Stimulated activated effector memory CD8-positive, alpha-beta T cell treated with anti-CD3 and anti-CD28 coated beads, Interleukin-12 subunit alpha, Interleukin-12 subunit beta, amount 100 ng/mL, for 72 hours (primary cell): ENCODE results near the gene TSPAN17.

ENCODE experiments used
- ATAC-seq: fragments of 150-1000 bp; cut with Tn5 transposase; 2 replicates; pipeline ENCODE4 v1.10.0; 2021
- DNase-seq, 2 donors: peaks; one replicate each; pipeline ENCODE4 v3.0.0; 2021 to 2022; ENCODE audit warnings: low spot score in 2 of 2
- H3K27ac Mint-ChIP-seq: one replicate; pipeline ENCODE4 v1.8.0; 2022; ENCODE audit warnings: mild to moderate bottlenecking, mixed read lengths
- H3K36me3 Mint-ChIP-seq: one replicate; pipeline ENCODE4 v1.8.0; 2022; ENCODE audit warnings: mild to moderate bottlenecking, mixed read lengths
- H3K4me1 Mint-ChIP-seq: one replicate; pipeline ENCODE4 v1.8.0; 2022; ENCODE audit warnings: mixed read lengths
- H3K4me3 Mint-ChIP-seq: one replicate; pipeline ENCODE4 v1.8.0; 2022; ENCODE audit warnings: mild to moderate bottlenecking, mixed read lengths
- H3K9me3 Mint-ChIP-seq: one replicate; pipeline ENCODE4 v1.8.0; 2022; ENCODE audit warnings: mixed read lengths

The TSPAN17 gene

GRCh38 chr5:176614805-176615478 lies 32.3 kb upstream of the TSPAN17 start:
- Mint-ChIP-seq H3K4me3 (no peak overlapping the region), H3K36me3 (peaks cover 7% of the 10 kb centered on the region), H3K4me1 (peaks cover 14% of the 10 kb centered on the region), H3K27ac (no peak overlapping the region), H3K9me3 (no peaks in the 10 kb centered on the region)
- no peak for DNase-seq
- no peak for ATAC-seq

GRCh38 chr5:176616511-176616910 lies 30.8 kb upstream of the TSPAN17 start:
- Mint-ChIP-seq H3K36me3 (peaks cover 5% of the 10 kb centered on the region), H3K27ac (no peak overlapping the region)

DNA sequence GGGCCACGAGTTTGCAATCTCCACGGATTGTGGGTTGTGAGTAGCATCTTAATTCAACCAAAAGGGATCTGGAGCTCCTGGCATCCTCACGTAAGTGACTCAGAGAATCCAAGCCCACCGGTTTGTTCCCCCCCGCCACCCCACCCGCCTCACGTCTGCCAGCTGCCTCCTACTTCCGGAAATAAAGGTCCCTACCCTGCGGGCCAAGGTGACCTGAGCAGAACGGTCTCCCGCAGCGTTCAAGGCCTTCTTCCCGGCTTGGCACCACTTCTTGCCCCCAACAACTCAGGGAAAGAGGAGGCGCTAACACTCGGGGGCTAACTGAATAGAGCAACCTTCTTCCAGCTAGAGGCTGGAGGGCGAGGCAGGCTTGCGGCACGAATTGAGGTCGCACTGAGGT lies 28.5 kb upstream of the TSPAN17 start:
- peaks cover 13% of the 10 kb centered on the region for H3K4me1 Mint-ChIP-seq
- no peak for ATAC-seq
- no peaks in the 10 kb centered on the region for H3K36me3 Mint-ChIP-seq
- no peak for DNase-seq
- H3K4me3 Mint-ChIP-seq, result peak overlapping the region; percentile 71
- H3K27ac Mint-ChIP-seq, result no peak overlapping the region
- H3K9me3 Mint-ChIP-seq, result no peaks in the 10 kb centered on the region

More at GRCh38 chr5:176616511-176616910, 30.8 kb upstream of the TSPAN17 start:
- ATAC-seq, result no peak
- DNase-seq, result no peak
- Mint-ChIP-seq H3K9me3 (no peaks in the 10 kb centered on the region), H3K4me3 (no peak overlapping the region), H3K4me1 (peaks cover 21% of the 10 kb centered on the region)

DNA sequence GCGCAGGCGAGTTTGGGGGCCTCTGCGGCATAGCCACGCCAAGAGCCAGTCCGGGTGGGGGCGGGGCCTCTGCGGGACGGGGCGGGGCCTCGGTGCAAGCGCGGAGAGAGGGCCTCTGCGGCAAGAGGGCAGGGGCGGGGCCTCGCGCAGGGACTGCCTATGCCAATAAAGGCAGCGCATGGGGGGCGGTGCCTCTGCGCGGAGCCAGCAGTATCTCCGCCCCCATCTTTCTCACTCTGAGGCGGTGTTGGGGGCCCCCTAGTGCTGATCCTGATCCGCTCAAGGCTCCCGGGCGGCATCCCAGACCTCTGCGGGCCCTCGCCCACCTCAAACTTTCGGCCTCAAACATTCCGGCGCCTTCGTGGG lies 28.1 kb upstream of the TSPAN17 start:
- H3K4me3 Mint-ChIP-seq, result peak overlapping the region; percentile 71
- DNase-seq (peak; percentile 62 to 85), ATAC-seq (peak; percentile 94)
- no peak overlapping the region for H3K27ac Mint-ChIP-seq
- no peaks in the 10 kb centered on the region for H3K36me3 Mint-ChIP-seq
- H3K4me1 Mint-ChIP-seq, result peaks cover 13% of the 10 kb centered on the region
- H3K9me3 Mint-ChIP-seq, result no peaks in the 10 kb centered on the region

DNA sequence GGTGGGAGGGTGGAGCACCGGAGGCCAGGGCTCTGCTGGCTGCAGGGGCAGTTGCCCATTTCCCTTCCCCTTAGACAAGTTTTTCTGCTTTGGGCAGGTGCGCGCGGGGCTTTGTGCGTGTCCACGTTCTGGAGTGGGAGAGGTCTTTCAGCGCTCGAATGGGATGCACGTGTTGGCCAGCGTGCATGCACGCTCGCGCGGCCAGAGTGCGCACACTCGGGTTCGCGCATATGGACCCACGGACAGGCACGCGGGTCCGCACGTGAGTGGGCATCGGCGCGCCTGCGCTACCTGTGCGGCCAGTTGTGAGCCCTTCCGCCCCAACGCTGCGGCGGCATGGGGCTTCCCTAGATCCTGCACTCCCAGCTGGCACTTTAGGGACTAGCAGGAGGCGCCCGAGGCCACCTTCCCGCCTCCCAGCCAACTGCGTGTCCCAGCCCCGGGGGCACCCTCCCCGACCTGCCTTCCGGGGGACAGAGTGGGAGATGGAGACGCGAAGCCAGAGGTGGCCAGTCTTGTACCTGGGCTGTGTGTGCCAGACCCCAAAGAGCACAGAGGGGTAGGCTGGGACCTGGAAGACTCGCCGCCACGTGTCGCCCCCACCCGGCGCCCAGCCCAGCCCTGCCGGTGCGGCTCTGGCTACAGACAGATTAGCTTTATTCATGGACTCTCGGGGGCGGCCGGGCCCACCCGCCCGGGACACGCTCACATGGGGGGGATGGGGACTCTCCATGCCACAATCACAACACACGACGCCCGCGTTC lies 27.5 kb upstream of the TSPAN17 start:
- Mint-ChIP-seq H3K4me1 (peaks cover 13% of the 10 kb centered on the region), H3K4me3 (peak overlapping the region; percentile 71), H3K27ac (peak overlapping the region; percentile 26), H3K9me3 (no peaks in the 10 kb centered on the region), H3K36me3 (no peaks in the 10 kb centered on the region)
- no peak for ATAC-seq
- no peak for DNase-seq

DNA sequence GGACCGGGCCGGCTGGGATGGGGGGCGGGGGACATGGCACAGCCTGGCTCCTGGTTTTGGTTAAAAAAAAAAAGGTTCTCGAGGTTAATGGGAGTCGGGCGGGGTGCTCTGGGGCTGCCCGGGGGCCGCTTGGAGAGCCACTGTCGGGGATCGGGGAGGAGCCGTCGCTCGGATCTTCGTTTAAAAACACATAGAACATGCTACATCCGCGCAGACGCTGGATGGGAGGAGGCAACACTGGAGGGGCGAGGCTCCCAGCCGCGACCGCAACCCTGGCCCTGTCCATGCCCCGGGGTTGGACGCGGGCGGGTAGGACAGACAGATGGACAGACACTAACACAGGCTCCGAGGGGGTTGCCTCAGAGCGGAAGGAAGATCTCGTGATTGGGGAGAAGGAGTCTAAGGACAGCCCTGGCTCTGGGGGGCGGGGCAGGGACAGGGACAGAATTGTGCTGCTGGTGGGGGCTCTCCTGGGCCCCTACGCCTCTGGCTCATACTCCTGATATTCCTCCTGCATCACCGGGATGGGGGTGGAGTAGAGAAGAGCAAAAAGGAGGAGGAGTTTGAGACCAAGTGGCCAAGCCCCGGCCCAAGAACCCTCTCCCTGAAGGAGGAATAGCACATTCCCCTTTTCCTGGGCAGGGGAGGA lies 26.8 kb upstream of the TSPAN17 start:
- ATAC-seq, result no peak
- DNase-seq, result no peak

DNA sequence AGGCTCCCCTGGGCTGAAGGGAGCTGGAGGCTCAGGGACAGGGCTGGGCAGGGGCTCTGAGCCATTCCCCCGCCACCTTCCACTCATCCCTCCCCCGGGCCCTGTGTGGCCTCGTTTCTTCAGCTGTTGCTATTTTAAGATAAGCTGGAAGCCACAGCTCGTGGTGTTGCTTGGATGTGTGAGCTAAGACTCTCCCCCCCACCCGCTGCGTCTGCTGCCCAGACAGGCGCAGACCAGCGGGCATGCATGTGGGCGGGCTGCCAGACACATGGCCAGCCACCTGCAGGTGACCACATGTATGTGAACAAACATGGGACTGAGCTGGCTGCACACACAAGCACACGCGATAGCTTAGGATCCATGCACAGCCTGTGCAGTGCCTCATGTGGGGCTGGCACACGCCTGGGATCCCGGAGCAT lies 25.6 kb upstream of the TSPAN17 start:
- H3K36me3 Mint-ChIP-seq, result no peaks in the 10 kb centered on the region
- ATAC-seq (no peak), DNase-seq (no peak)
- H3K27ac Mint-ChIP-seq, result no peak overlapping the region
- H3K4me1 Mint-ChIP-seq, result peaks cover 13% of the 10 kb centered on the region
- H3K9me3 Mint-ChIP-seq, result no peaks in the 10 kb centered on the region
- H3K4me3 Mint-ChIP-seq, result no peak overlapping the region

More for the DNA sequence above, 26.8 kb upstream of the TSPAN17 start:
- Mint-ChIP-seq H3K36me3 (no peaks in the 10 kb centered on the region), H3K4me3 (peak overlapping the region; percentile 71), H3K27ac (peak overlapping the region; percentile 26), H3K9me3 (no peaks in the 10 kb centered on the region), H3K4me1 (peaks cover 13% of the 10 kb centered on the region)

DNA sequence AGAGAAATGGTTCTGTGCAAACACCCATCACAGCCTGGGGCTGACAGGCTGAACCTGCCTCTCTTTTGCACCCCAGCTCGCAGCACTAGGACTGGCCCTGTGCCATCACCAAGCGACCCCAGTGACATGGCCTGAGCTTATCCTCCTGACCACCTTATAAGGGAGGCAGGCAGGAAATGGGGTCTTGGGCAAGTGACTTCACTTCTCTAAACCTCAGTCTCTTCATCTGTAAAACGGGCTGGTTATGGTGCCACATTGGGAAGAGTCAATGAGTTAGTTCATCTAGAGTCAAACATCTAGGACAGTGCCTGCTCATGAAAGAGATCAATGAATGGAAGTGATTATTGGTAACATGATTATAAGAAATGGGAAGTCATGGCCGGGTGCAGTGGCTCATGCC lies 23.1 kb upstream of the TSPAN17 start:
- no peak for ATAC-seq
- no peaks in the 10 kb centered on the region for H3K36me3 Mint-ChIP-seq
- no peaks in the 10 kb centered on the region for H3K9me3 Mint-ChIP-seq
- no peak for DNase-seq
- H3K27ac Mint-ChIP-seq, result no peak overlapping the region
- peaks cover 22% of the 10 kb centered on the region for H3K4me1 Mint-ChIP-seq
- H3K4me3 Mint-ChIP-seq, result no peak overlapping the region

GRCh38 chr5:176624938-176625337 lies 22.3 kb upstream of the TSPAN17 start:
- DNase-seq (no peak), ATAC-seq (no peak)
- Mint-ChIP-seq H3K36me3 (no peaks in the 10 kb centered on the region), H3K4me1 (peaks cover 22% of the 10 kb centered on the region), H3K27ac (no peak overlapping the region), H3K4me3 (no peak overlapping the region), H3K9me3 (no peaks in the 10 kb centered on the region)

DNA sequence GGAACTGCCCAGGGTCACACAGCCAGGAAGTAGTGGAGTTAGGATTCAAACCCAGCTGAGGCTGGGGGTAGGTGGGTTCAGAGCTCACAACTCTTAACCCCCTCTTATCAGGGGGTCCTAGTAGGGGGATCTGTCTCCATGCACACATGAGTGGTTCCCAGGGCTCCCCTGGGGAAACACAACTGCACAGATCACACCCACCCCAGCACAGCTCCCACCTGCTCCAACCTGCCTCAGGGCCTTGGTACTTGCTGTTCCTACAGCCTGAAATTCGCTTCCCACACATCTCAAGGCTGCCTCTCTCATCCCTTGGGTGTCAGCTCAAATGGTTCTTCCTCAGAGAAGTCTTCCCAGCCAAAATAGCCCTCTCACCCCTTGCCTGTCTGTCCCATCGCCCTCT lies 21.8 kb upstream of the TSPAN17 start:
- Mint-ChIP-seq H3K4me1 (peaks cover 17% of the 10 kb centered on the region), H3K36me3 (no peaks in the 10 kb centered on the region), H3K27ac (no peak overlapping the region), H3K4me3 (no peak overlapping the region), H3K9me3 (no peaks in the 10 kb centered on the region)
- ATAC-seq (no peak), DNase-seq (no peak)

DNA sequence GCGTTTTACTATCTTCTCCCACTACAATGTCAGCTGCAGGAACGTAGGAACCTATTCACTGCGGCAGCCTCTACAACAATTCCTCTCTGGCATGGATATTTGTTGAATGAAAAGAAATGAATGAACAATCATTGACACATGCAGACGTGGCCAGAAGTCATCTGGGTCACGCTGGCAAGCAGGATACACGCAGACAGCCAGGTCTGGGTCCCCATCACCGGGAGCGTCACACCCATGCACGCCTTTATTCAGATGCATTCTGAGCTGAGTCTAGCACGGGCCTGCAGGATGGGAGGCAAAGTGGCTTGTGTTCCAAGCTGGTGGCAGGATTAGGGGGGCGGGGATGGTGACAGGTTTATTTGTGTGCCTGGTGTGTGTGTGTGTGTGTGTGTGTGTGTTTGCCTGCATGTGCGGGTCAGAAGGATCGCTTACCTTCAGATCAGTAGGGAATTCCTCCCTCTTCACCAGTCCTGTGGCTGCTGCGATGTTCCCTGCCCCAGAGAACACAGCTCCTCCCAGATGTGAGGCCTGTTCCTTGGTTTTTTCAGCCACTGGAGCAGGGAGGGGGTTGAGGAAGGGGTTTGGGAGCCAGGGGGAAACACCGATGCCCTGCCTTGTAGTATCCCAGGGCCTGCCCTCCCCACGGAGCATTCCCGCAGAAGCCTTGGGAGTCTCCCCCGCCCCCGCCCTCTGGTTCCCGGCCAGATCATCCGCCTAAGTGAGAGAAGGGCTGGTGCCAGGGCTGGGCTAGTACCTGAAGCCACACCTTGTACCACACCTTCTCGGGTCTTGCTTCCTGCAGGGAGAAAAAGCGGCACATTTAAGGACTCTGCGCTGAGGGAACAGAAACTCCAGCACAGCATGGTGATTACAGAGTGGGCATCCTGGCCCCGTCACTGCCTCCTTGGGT lies 21.1 kb upstream of the TSPAN17 start:
- ATAC-seq (no peak), DNase-seq (no peak)
- H3K4me1 Mint-ChIP-seq, result peaks cover 16% of the 10 kb centered on the region
- no peak overlapping the region for H3K4me3 Mint-ChIP-seq
- H3K9me3 Mint-ChIP-seq, result no peaks in the 10 kb centered on the region
- no peak overlapping the region for H3K27ac Mint-ChIP-seq
- H3K36me3 Mint-ChIP-seq, result no peaks in the 10 kb centered on the region

DNA sequence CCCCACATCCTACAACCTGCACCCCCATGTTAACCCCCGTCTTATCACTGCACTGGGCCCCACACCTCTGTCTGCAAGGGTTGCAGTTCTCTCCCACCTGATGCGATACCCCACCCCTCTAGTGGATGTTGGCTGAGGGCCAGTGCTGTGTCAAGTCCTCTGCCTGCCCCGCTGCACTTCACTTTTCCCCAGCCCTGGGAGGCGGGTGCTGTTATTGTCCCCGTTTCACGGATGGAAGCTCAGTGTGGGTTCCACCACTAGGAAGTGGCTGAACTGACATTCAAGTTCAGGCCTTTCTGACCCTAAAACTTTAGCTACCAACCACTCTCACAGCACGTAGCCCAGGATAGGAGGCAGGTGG lies 20.4 kb upstream of the TSPAN17 start:
- Mint-ChIP-seq H3K9me3 (no peaks in the 10 kb centered on the region), H3K4me1 (peaks cover 16% of the 10 kb centered on the region), H3K36me3 (no peaks in the 10 kb centered on the region), H3K27ac (no peak overlapping the region), H3K4me3 (no peak overlapping the region)
- no peak for ATAC-seq
- no peak for DNase-seq

GRCh38 chr5:176627582-176627981 lies 19.7 kb upstream of the TSPAN17 start:
- no peak for ATAC-seq
- peaks cover 16% of the 10 kb centered on the region for H3K4me1 Mint-ChIP-seq
- H3K27ac Mint-ChIP-seq, result no peak overlapping the region
- H3K36me3 Mint-ChIP-seq, result no peaks in the 10 kb centered on the region
- H3K4me3 Mint-ChIP-seq, result no peak overlapping the region
- DNase-seq, result no peak
- no peaks in the 10 kb centered on the region for H3K9me3 Mint-ChIP-seq

- H3K9me3 Mint-ChIP-seq, result no peaks in the 10 kb centered on the region
- peaks cover 19% of the 10 kb centered on the region for H3K4me1 Mint-ChIP-seq
- no peaks in the 10 kb centered on the region for H3K36me3 Mint-ChIP-seq
- no peak for DNase-seq
- H3K27ac Mint-ChIP-seq, result no peak overlapping the region
- no peak for ATAC-seq
- H3K4me3 Mint-ChIP-seq, result peak overlapping the region; percentile 51
These were observed 18.7 kb upstream of the TSPAN17 start for GRCh38 chr5:176628406-176629228.
